Measurements from ENCODE around the gene AWAT2.

AWAT2 gene

DNA sequence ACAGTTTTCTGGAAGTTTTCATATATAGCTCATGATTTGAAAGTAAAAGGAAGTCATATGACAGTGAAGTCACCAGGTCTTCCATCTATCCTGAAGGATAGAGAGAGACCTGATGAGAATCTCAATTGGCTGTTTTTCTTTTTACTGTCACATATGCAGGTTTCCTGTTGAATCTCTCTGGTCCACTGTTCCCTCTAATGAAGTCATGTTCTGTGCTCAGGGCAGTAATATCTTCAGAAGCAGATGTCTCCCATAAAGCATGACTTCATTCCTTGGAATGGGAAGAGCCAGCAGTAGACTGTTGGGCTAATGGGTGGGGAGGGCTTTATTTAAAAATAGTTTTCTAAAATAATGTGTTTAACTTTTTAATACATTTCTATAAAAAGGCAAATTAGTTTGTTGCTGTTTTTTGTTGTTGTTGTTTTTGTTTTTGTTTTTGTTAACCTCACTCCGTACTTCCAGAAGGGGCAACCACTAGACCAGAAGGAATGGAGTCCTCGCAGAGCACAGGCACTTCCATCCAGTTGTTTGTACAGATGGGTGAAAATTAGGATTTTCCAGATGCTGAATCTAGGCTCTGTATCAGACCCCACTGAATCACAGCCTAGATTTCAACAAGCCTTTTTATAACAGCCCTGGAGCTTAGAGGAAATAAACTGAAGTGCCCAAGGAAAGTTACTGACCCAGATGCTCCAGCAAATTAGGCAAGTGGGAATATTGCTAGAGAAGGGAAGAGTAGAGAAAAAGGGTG is 54.2 kb downstream of the AWAT2 start:
- no peak for DNase-seq

DNA sequence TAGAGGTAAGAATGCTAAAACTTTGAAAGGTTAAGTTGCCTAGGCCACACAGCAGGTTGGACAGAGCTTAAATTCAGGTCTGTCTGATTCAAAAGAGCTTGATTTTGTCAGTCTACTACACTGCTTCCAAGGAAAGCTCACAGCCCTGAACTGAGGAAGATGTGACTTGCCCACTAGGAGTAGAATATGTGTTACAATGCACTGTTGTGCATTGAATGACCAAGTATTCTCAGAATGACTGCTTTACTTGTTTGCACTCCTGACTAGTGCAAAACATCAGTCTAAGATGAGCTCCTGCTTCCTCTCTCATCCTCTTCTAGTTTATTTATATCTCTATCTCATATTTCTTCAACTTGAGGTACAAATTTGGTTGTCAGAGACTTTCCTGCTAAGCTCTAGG is 56.2 kb downstream of the AWAT2 start:
- DNase-seq: no peak

DNA sequence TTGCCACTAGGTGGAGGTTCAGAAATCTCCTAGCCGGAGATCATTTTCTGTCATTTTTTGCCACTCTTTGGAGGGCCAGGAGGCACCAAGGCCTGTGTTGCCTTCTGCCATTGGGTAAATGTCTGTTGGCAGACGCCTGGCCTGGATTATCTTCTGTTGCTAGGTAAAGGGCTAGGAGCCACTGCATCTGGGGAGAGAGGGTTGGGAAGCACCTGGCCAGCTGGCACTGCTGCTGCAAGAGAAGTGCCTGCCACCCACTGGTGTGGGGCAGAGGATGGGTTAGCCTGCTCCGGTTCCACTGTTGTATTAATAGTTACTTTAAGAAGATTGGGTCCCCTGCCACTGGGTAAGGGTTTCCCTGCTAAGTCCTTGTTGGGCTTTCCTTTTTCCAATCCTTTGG is 58.1 kb downstream of the AWAT2 start:
- DNase-seq: no peak

Measured in hematopoietic multipotent progenitor cell treated with erythropoietin and hydrocortisone succinate and interleukin-3 and kit ligand, for 8 days (in vitro differentiated cells).